ENCODE results near the gene OVCA2.
"Not testable (repeated sequence)": the region's sequence is repeated elsewhere in the genome, so short reads cannot be mapped to it uniquely, and the experiment has no call there.

OVCA2 gene

GRCh38 chr17:2013220-2013993 is 28.4 kb upstream of the OVCA2 start:
- not testable (repeated sequence) for DNase-seq

DNA sequence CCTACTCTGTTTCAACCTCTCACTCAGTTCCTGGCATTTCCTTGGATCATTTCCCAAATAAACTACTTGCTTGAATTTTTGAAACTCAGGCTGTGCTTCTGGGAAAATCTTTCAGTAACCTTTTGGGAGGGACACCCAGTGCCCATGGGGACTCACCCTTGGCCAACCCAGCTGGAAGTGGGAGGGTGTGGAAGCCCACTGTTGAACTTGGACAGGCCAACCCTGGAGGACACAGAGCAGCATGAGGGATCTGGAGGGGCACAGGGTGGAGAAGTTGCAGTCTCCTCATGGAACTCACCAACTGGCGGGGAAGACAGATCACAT is 27.9 kb upstream of the OVCA2 start:
- DNase-seq, result no peak

GRCh38 chr17:2015314-2015713 is 26.5 kb upstream of the OVCA2 start:
- DNase-seq, result no peak

- DNase-seq, result no peak
Measured at GRCh38 chr17:2016494-2016893, 25.3 kb upstream of the OVCA2 start.

DNA sequence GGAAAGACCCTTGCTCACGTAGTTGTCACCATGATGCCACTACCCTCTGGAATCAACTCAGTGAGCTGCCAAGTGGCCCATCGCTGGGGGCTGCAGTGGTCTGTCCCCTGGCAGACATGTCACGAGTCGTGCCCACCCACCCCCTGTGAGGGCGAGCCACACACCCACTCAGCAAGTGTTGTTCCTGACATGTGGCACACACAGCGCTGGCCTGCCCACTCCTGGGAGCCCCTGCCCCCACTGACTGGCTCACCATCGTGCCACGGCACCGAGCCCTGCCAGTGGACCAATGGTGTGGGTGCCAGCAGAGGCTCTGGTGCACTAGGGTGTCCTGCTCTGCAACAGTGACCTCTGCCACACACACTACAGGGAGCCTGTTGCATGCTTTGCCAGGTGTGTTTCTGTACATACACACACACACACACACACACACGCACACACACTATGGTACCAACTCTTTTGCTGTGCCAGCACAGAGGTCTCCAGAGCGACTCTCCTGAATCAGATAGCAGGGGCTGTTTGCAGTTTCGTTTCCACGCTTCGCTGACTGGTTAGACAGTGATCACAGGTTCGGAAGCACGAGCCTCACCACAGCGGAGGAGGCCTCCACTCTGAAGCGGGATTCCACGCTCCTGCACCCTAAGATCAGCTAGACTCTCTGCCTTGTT is 24.4 kb upstream of the OVCA2 start:
- DNase-seq, result peak in 3 of 58 donors; percentile 17 to 53 (median 36)

DNA sequence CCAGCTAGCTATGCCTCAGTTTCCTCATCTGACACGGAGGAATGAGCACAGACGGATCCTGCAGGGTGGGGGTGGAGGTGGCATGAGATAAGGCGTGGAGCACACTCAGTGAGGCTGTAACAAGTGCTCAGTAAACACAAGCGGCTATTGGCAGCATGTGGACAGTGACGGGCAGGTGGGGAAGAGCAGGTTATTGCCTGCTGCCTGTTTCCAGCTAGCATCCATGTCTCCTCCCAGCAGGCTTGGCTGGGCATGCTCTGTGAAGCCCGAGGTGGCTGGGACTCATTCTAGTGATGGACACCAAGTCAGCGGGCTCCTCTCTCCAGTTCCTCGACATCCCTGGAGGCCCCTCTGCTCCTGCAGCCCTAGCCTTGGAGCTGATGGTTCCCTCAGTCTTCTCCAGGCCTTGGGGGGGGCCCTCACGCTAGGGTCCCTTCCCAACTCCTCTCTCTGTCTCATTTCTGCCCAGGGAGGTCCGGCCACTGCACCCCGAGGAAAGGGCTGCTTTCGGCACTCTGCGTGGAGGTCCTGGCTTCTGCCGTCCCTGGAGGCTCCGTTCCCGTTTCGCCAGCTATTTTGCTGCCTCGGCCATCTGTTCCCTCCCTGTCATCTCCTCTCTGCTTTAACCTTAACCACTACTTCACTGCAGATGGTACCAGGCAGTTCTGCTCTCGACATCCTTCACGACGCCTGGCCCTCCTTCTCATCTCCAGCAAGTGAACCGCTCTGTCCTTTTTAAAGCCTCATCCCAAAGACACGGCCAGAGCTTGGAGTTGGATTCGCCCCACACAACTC is 22.9 kb upstream of the OVCA2 start:
- peak in 3 of 58 donors; percentile 18 to 52 (median 30) for DNase-seq

- DNase-seq, result peak in 1 of 58 donors; percentile 33
Measured at GRCh38 chr17:2019723-2020122, 22.1 kb upstream of the OVCA2 start.

DNA sequence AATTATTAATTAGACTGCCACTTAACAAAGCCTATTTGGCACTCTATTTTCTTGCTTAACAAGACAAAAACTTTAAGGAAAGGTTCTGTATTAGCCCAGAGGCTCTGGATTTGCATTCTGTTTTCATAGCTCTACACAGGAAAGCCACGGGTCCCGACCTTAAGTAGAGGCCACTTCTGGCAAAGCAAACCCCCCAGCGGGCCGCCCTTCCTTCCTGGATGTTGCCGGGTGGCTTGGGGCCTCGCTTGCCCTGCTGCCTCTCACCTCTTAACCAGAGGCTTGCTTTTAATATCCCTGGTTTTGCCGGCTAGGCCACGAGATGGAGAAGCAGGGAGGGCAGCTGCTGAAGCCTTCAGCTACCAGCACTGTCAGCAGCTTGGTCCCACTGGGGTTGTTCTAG is 21.1 kb upstream of the OVCA2 start:
- no peak for DNase-seq

DNA sequence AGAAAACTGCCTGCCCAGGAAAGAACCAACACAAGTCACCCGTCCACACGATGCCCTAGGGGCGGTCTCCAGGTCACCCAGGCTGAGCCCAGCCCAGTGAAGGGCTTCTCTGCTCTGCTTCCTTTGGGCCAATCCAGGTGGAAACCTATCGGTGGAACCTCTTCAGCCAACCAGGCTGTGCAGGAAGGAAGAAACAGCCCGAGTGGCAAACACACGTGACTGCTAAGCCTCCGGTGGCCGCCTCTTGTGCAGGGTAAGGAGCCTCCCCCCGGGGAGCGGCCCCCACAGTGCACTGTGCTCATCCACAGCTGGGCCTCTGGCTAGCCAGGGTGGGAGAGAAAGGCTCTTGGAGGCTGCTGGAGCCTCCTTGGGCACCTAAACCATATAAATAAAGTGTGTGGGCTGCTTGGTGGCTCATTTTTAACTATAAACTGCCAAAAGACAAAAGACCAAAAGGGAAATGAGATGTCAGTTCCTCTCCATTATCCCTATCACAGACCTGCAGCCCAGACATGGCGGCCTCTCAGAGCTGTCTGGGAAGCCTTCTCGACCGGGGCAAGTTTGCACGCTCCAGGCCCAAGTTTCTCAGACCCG is 19.1 kb upstream of the OVCA2 start:
- DNase-seq, result peak in 3 of 58 donors; percentile 32 to 50 (median 40)

- peak in 1 of 58 donors; percentile 74 for DNase-seq
Measured at GRCh38 chr17:2023256-2023655, 18.6 kb upstream of the OVCA2 start.

GRCh38 chr17:2023692-2024571 is 17.9 kb upstream of the OVCA2 start:
- peak in 18 of 58 donors; percentile 14 to 74 (median 32) for DNase-seq

DNA sequence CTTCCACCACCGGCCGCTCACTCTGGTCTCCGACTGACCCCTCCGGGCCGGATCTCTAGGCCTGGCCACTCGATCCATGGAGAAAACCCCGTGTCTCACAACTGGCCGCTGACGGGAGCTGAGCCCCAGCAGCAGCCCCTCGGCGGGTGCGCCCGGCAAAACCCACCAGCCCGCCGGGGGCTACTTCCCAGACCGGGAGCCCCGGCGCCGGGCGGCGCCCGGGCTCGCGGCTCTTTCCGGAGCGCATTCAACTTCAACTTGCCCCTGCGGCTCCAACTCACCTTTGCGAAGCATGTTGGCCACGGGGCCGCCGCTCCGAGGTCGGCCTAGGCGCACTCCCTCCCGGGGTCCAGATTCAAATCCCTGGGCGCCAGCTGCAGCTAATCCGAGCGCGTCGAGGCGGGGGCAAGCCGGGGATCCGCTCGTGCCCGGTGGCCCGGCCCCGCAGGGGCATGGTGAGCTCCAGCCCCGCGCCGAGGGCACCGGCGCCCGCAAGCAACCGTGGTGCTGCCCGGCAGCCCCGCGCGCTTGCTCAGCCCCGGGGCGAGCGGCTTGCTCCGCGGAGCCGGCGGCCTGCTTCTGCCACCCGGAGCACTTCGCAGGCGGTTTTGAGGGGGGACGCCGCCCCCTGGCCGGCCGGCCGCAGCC is 17.1 kb upstream of the OVCA2 start:
- DNase-seq, result no peak

GRCh38 chr17:2025220-2025621 is 16.6 kb upstream of the OVCA2 start, which contains the start of gene RTN4RL1:
RTN4RL1 (minus strand) TSS chr17:2025334; CDS start chr17:2024865, 469 bp downstream.
- DNase-seq, result peak in 48 of 58 donors; percentile 14 to 88 (median 58)

DNA sequence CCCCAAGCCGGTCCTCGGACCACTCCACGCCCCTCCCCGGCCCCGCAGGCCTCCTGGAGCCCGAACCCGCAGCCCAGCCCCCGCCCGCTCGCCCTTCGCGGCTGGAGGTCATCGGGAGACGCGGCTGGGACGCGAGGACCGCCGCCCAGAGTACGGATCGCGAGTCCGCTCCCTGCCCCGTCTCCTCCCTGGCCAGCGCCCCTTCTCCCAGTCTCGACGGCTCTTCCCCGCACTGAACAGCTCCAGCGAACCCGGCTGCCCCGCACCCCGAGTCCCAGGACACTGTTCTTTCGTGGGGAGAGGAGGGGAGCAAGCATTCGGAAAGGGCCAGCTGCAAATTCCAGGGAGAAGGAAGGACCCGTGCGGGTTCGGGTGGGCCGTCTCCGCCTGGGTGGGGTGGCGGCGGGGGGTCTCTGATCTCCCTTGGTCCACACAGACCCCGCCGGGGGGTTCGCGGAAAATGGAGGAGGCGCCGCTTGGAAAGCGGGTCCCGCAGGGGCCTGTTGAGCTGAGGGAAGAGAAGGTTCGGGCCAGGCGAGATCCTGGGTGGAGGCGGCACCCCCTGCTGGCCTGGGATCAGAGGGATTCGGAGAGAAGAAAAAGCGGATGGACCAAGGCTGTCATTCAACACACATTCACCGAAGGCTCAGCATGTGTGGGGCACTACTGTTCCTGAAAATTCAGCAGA is 16.1 kb upstream of the OVCA2 start:
- DNase-seq, result peak in 40 of 58 donors; percentile 17 to 77 (median 44)

GRCh38 chr17:2027528-2028233 is 14.1 kb upstream of the OVCA2 start:
- peak in 7 of 58 donors; percentile 15 to 52 (median 27) for DNase-seq

DNA sequence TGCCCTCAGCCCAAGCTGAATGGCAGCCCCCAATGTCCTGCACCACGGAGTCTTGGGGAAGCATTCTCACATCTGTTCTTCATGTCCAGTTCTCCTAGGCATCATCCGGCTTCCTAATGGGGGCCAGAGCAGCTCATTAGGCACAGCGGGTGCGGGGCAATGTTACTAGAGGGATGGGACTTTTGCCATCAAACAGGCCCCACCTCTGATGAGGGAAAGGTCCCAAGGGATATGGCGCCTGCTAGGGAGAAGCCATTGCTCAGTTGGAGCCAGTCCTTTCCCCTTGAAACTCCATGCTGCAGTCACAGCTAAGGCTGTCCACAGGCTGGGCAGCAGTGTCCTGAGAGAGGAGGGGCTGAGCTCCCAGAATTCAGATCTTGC is 13.6 kb upstream of the OVCA2 start:
- DNase-seq, result no peak

- peak in 1 of 58 donors; percentile 29 for DNase-seq
Measured at GRCh38 chr17:2028737-2029136, 13.1 kb upstream of the OVCA2 start.

Measured in anterior cingulate cortex (tissue), 58 donors.